Choroid plexus epithelial cell (primary cell): ENCODE results near the gene RIMBP2.

ENCODE experiments used
- DNase-seq: peaks from one replicate; pipeline ENCODE4 v3.0.0-alpha.2; 2010; ENCODE audit warnings: low read depth
- H3K4me3 ChIP-seq: 2 replicates; pipeline ENCODE4 v1.5.1; 2011; ENCODE audit warnings: low read depth, mild to moderate bottlenecking, control low read depth, low read length, moderate library complexity
- TF ChIP-seq, protein P1 (sequence below): conservative IDR thresholded peaks from 2 replicates; pipeline ENCODE4 v1.5.1; 2011; ENCODE audit warnings: low read depth, mild to moderate bottlenecking, control low read depth, inconsistent platforms, low read length, moderate library complexity

Gene RIMBP2

DNA sequence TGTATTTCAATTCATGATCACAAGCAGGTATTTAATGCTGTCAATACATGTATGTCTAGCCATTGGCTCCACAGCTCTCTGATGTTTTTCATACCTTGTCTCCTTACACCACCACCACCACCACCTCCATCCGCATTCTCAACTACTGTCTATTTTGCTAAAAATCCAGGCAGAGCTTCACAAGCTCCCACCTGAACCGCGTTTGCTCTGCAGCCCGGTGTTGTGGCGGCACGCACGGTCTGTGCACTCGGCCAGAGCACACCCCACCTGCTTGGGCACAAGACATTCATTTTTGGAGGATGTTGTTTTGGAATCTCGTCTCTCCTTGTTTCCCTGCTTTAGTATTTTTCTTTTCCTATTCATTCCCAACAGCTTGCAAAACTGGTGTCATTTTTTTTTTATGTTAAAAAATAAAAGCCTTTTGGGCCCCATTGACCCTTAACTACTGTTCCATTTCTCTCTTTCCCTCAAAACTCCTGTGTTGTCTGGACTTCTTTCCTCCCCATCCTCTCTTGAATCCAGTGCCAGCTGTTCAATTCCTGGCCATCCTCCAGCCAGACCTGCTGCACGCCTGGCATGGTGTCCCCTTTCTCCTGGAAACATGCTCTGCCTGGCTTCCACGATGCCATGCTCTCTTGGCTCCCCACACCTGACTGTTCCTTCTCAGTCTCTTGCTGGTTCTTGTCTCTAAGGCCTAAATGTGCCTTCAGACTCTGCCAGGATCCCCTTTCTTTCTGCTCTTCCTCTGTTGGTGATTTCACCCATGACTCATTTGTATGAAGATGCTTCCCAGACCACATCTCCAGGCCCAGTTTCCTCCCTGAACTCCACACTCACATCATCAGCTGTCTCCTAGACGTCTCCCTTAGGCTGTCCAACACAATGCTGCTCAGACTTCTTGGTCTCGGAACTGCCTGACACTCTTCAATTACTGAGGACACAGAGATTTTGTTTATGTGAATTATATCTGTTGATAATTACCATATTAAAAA, 340.5 kb downstream of the RIMBP2 start:
- no peak for DNase-seq
- no peak overlapping the region for H3K4me3 ChIP-seq
- TF ChIP-seq, protein P1, sequence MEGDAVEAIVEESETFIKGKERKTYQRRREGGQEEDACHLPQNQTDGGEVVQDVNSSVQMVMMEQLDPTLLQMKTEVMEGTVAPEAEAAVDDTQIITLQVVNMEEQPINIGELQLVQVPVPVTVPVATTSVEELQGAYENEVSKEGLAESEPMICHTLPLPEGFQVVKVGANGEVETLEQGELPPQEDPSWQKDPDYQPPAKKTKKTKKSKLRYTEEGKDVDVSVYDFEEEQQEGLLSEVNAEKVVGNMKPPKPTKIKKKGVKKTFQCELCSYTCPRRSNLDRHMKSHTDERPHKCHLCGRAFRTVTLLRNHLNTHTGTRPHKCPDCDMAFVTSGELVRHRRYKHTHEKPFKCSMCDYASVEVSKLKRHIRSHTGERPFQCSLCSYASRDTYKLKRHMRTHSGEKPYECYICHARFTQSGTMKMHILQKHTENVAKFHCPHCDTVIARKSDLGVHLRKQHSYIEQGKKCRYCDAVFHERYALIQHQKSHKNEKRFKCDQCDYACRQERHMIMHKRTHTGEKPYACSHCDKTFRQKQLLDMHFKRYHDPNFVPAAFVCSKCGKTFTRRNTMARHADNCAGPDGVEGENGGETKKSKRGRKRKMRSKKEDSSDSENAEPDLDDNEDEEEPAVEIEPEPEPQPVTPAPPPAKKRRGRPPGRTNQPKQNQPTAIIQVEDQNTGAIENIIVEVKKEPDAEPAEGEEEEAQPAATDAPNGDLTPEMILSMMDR: no peak

DNA sequence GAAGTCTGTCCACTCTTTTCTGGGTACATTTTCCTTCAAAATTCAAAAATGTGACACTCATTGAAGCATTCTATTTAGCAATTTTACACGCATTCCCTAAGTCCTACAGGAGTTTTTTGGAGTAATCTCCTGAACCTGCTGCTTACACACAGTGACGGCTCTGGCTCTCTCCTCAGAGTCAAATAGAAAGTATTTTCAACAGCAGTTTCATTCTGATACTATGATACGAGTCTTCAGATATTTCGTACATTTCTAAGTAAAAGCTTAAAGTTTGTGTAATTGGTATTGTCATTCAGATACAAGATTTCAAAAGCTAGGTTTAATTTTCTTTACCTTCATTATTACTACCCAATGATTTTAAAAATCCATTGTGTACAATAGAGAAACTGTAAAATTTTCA, 342.0 kb downstream of the RIMBP2 start:
- no peak for DNase-seq
- H3K4me3 ChIP-seq: no peak overlapping the region
- TF ChIP-seq, protein P1: no peak

DNA sequence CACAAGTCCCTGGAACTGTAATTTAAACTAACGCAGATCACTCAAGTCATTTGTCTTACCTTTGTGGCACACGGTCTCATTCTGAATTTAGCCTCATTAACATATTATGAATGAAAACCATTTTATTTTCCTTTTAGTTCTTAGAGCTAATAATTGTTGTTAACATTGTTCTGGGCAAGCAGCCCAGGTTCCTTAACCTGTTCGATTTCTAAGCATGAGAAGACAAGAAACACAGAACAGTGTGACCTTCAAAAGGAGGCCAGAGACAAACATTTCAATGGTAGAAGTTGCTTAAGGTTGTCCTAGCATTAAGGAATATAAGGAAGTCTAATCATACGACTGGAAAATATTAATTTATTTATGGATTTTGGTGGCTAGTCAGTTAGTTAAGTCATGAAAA, 343.2 kb downstream of the RIMBP2 start:
- H3K4me3 ChIP-seq: no peak overlapping the region
- no peak for DNase-seq
- TF ChIP-seq, protein P1: no peak

DNA sequence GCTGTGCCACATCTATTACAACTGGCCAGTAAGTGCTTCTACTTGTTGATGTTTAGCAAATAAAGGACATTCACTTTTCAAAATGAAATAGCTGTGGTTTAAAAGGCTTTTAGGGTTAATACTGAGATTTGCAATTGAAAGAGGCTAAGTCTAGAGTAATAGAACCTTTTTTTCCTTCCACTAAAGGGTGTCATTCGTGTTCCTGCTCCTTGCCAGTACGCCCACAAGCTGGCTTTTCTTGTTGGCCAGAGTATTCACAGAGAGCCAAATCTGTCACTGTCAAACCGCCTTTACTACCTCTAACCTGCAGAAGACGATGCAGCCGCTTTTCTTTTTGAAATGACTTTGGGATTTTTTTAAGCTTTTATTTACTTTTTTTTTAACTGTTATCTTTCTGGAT, 344.8 kb downstream of the RIMBP2 start:
- TF ChIP-seq, protein P1: no peak
- H3K4me3 ChIP-seq: no peak overlapping the region
- no peak for DNase-seq

DNA sequence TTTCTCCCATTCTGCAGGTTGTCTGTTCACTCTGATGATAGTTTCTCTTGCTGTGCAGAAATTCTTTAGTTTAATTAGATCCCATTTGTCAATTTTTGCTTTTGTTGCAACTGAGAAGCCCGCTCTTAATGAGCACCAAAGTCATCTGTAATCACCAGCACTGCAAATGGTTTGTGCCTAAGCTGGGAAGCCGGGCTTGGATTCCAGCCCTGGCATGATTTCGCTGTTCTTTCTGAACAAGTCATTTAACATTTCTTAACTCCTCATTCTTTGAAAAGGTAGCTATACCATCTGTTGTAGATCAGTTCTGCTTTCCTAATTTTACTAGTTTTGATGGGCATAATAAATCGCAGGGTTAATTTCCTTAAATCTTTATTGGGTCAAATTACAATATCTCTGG, 346.3 kb downstream of the RIMBP2 start:
- TF ChIP-seq, protein P1: no peak
- H3K4me3 ChIP-seq: no peak overlapping the region
- DNase-seq: no peak

DNA sequence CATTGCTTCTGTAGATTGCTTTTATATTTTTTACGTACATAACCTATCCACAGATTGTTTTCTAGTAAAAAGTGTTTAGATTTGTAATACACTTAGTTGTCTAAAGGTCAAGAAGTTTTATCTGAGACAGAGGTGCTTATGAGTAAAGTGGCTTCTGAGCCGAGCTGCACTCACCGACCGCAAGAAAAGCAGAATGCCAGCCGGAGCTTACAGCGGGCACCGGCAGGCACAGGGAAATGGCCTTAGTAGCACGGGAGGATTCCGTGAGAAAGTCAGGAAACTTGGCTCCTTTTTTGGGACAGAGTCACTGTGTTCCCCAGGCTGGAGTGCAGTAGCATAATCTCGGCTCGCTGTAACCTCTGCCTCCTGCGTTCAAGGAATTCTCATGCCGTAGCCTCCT, 348.6 kb downstream of the RIMBP2 start:
- no peak overlapping the region for H3K4me3 ChIP-seq
- no peak for DNase-seq
- TF ChIP-seq, protein P1: no peak

DNA sequence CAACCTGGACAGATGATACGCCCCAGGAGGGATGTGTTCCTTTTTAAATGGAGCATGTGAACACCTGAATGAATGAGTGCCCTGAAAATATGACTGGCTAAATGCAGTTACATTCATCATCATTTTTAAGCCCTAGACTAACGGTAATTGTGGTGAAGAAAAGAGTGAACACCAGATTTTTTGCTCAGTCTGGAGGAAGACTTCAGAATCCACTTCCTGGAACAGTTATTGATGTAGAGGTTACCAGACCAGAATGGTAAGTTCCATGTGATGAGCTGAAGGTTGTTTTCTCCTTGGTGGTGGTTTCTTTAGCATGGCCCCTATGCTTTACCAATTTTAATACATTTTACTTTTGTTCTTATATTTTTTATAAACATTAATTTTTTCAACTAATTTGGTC, 349.1 kb downstream of the RIMBP2 start:
- DNase-seq: no peak
- TF ChIP-seq, protein P1: no peak
- H3K4me3 ChIP-seq: no peak overlapping the region
